Stimulated activated CD4-positive, alpha-beta T cell treated with anti-CD3 and anti-CD28 coated beads, TNF-alpha, amount 100 ng/mL, for 4 hours (primary cell): ENCODE measurements around the gene E2F1.
"Not testable (repeated sequence)": the region's sequence is repeated elsewhere in the genome, so short reads cannot be mapped to it uniquely, and the experiment has no call there.

ENCODE experiments used
- DNase-seq, 3 experiments: peaks; one replicate each; pipeline ENCODE4 v3.0.0-alpha.2; 2020; ENCODE audit warnings: low read depth in 3 of 3

E2F1 gene

DNA sequence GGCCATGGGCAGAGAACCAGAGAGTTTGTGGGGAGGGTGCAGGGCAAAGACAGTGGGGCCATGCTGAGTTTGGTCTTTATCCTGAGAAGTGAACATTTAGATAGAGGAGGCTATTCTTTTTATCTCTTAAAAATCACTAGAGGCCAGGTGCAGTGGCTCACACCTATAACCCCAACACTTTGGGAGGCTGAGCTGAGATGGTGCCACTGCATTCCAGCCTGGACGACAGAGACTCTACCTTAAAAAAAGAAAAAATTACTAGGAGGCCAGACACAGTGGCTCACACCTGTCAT is 25.2 kb upstream of the E2F1 start:
- DNase-seq, result no peak

DNA sequence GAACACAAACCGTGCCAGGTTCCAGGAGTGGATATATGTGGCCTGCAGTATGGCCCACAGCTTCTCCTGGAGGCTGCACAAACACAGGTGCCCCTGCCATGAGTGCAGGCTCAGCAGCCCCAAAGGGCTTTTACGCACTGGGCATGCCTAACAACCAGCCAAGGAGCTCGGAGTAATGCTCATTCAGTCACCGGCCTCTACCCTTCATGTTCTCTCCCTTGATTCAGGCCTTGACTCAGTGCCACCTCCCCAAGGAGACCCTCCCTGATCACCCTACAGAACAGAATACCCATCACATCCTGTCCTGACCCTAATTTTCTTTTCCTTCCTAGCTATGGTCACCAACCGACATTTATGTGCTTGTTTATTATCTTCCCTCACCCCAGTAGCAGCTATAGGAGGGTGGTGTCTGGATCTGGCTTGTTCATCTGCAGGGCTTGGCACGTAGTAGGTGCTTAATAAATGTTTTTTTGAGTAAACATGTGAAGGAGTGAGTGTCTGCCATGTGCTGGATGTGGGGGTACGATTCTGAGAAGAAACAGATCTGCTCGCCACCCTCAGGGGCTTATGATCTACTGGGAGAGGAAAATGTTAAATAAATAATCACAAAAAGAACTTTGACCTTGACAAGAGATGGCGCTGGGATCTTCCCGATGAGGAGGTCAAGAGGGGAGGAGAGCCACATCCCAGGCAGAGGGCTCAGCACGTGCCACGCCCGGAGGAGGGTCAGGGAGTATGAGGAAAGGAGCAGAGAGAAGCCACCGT is 24.7 kb upstream of the E2F1 start:
- DNase-seq, result no peak

DNA sequence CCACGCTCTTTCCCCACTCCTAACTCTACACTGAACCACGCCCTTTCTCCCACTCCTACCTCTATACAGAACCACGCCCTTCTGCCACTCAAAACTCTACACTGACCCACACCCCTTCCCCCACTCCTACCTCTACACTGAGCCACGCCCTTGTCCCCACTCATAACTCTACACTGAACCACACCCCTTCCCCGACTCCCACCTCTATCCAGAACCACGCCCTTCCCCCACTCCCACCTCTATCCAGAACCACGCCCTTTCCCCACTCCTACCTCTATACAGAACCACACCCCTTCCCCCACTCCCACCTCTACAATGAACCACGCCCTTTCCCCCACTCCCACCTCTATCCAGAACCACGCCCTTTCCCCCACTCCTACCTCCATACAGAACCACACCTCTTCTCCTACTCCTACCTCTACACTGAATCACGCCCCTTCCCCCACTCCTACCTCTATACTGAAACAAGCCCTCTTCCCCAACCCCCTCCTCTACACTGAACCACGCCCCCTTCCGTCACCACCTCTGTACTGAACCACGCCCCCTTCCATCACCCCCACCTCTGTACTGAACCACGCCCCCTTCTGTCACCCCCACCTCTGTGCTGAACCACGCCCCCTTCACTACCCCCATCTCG is 23.8 kb upstream of the E2F1 start:
- DNase-seq, result no peak

DNA sequence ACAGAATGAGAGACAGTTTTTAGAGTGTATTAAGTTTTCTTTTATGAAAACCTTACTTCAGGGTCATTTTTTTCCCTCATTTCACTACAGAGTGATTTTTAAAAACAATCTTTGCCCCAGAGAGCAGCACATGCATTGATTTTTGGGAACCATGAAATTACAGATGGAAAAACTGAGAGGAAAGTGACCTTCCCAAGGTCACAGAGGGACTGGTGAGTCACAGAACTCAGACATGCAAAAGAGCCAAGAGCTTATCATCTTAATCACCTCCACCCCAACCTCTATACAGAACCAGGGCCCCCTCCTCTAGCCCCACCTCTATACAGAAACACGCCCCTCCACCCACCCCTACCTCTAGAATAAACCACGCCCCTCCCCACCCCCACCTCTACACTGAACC is 23.2 kb upstream of the E2F1 start:
- no peak for DNase-seq

DNA sequence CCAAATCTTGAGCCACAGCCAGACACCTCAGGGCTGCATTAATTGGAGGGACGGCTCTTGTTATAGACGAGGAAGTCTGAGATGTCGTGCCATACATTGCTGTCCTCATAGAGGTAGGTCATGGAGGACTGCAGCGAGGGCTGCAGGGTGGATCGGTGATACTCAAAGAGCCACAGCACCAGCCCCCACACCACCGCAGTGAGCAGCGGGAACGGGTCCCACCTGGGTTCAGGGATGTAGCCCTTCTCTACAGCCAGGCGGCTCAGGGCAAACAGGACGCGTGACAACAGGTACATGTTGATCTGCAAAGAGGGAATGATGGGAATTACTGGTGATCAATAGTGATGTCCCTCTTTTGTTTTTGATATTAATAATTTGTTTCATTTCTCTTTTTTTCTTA is 21.5 kb upstream of the E2F1 start:
- no peak for DNase-seq

DNA sequence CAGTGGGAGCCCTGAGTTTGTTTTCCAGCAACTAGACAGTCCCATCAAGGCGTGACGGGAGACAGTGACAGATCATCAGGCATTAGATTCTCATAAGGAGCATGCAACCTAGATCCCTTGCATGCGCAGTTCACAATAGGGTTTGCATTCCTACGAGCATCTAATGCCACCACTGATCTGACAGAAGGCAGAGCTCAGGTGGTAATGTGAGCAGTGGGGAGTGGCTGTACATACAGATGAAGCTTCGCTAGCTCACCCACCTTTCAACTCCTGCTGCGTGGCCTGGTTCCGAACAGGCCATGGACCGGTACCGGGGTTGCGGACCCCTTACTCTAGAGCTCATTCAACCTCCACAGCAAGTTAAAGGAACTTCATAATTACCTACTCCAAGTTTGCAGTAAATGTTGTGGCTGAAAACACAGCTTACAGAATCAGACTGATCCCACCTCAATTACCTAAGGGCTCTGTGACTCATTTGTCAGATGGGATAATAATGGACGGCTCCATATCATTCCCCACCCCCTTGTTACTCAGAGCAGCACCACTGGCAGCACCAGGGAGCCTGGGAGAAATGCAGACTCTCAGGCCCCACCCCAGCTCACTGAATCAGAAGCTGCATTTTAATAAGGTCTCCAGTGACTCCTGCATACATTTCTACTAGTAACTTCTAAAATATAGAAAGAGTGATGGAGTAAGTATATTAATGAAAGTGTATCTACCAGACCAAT is 18.2 kb upstream of the E2F1 start:
- no peak for DNase-seq

DNA sequence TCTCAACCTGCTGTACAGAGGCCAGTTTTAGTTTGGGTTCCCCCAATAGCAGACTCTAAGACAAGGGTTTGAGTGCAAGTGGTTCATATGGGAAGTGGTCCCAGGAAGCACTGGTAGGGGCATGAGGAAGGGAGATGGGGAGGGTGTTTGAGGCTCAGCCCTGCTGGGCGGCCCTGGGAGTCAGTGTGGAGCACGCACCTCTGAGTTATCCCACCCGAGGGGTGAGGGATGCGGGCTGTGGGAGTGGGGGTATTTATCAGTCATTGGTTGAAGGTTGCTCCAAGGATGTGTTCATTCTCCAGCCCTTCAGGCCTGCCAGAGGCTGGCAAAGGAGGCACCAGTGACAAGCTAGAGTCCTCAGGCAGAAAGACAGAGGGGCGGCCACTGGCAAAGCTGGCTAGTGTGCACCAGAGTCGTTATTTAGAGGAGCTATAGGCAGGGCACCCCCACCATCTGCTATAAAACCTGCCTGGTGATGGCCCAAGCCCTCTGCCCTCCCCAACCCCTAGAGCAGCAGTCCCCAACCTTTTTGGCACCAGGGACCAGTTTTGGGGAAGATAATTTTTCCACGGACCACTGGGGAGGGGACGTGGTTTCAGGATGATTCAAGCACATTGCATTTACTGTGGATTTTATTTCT is 17.4 kb upstream of the E2F1 start:
- DNase-seq, result no peak

DNA sequence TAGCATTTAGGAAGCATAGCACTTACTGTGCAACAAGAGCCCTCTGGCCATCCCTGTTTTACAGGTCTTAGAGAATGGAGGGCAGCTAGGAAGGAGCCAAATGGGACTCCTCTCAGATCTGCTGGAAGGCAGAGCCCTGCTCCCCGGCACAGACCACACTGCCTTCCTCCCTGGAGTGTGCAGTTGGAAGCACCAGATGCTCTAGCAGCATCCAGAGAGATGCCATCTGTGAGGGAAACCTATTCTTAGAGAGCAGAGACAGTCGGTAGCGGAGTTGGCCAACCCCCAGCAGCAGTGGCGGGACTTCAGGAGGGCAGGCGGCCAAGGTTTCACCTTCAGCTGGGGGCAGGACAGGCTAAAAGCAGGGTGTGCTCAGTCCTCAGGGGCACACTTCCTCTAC is 16.7 kb upstream of the E2F1 start:
- no peak for DNase-seq

DNA sequence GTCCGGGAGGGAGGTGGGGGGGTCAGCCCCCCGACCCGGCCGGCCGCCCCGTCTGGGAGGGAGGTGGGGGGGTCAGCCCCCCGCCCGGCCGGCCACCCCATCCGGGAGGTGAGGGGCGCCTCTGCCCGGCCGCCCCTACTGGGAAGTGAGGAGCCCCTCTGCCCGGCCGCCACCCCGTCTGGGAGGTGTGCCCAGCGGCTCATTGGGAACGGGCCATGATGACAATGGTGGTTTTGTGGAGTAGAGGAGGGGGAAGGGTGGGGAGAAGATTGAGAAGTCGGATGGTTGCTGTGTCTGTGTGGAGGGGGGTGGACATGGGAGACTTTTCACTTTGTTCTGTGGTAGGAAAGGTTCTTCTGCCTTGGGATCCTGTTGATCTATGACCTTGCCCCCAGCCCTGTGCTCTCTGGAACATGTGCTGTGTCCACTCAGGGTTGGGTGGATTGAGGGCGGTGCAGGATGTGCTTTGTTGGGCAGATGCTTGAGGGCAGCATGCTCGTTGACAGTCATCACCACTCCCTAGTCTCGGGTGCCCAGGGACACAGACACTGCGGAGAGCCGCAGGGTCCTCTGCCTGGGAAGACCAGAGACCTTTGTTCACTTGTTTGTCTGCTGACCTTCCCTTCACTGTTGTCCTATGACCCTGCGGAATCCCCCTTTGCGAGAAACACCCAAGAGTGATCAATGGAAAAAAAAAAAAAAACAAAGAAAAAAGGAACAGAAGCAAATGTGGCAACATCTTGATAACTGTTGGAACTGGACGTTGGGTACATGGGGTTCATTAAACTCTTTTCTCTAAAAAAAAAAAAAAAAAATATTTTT is 15.7 kb upstream of the E2F1 start:
- no peak for DNase-seq

DNA sequence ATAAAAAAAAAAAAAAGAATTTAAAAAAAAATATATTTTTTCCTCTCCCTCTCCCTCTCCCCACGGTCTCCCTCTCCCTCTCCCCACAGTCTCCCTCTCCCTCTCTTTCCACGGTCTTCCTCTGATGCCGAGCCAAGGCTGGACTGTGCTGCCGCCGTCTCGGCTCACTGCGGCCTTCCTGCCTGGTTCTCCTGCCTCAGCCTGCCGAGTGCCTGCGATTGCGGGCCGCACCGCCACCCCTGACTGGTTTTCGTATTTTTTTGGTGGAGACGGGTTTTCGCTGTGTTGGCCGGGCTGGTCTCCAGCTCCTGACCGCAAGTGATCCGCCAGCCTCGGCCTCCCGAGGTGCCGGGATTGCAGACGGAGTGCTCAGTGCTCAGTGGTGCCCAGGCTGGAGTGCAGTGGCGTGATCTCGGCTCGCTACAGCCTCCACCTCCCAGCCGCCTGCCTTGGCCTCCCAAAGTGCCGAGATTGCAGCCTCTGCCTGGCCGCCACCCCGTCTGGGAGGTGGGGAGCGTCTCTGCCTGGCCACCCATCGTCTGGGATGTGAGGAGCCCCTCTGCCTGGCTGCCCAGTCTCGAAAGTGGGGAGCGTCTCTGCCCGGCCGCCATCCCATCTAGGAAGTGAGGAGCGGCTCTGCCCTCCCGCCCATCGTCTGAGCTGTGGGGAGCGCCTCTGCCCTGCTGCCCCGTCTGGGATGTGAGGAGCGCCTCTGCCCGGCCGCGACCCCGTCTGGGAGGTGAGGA is 14.7 kb upstream of the E2F1 start:
- not testable (repeated sequence) for DNase-seq

DNA sequence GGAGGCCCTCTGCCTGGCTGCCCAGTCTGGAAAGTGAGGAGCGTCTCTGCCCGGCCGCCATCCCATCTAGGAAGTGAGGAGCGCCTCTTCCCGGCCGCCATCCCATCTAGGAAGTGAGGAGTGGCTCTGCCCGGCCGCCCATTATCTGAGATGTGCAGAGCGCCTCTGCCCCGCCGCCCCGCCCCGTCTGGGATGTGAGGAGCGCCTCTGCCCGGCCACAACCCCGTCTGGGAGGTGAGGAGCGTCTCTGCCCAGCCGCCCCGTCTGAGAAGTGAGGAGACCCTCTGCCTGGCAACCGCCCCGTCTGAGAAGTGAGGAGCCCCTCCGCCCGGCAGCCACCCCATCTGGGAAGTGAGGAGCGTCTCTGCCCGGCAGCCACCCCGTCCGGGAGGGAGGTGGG is 12.8 kb upstream of the E2F1 start:
- DNase-seq, result not testable (repeated sequence)

DNA sequence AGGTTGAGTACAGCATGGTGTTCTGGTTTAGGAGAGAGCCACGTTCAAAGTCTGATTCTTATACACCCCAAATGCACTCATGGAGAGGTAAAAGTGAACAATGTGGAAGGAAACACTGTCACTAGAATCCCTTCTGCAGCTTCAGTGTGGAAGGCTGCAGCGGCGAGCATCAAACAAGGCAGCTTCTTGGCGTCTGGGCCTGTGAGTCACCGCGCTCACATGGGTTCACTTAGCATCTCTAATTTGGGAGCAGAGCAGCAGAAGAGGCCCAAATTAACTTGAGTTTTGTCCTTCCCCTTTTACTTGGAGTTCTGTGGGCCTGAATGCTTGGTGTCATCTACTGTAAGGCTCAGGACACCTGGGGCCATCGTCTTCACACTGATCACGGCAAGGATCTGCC is 10.9 kb upstream of the E2F1 start:
- no peak for DNase-seq

DNA sequence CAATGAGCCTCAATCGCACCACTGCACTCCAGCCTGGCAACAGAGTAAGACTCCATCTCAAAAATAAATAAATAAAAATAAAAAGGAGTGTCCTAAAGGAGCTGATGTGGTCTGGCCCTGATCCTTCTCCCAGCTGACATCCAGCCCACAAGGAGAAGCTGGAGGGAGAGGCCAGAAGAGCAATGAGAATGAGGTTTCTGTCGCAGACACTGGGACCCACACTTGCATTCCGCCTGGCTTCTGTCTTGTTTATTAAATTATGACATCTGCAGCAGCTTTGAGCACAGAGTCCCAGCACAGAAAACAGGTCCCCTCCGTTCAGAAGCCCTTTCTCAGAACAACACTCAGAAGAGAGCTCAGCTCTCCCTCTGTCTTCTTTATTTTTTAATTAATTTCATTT is 10.3 kb upstream of the E2F1 start:
- no peak for DNase-seq

DNA sequence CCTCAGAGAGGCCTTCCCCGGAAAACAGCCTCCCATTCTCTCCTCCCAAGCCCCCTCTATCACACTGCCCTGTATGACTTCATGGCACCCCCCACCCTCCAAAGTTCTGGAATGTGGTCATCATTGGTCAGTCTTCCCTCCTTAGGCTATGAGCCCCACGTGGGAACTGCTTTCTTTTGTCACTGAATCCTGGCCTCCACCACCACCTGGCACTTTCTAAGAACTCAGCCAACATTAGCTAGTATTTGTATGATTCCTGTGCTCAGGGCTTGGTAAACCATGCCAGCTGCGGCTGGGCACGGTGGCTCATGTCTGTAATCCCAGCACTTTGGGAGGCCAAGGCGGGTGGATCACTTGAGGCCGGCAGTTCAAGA is 8.4 kb upstream of the E2F1 start:
- no peak for DNase-seq

DNA sequence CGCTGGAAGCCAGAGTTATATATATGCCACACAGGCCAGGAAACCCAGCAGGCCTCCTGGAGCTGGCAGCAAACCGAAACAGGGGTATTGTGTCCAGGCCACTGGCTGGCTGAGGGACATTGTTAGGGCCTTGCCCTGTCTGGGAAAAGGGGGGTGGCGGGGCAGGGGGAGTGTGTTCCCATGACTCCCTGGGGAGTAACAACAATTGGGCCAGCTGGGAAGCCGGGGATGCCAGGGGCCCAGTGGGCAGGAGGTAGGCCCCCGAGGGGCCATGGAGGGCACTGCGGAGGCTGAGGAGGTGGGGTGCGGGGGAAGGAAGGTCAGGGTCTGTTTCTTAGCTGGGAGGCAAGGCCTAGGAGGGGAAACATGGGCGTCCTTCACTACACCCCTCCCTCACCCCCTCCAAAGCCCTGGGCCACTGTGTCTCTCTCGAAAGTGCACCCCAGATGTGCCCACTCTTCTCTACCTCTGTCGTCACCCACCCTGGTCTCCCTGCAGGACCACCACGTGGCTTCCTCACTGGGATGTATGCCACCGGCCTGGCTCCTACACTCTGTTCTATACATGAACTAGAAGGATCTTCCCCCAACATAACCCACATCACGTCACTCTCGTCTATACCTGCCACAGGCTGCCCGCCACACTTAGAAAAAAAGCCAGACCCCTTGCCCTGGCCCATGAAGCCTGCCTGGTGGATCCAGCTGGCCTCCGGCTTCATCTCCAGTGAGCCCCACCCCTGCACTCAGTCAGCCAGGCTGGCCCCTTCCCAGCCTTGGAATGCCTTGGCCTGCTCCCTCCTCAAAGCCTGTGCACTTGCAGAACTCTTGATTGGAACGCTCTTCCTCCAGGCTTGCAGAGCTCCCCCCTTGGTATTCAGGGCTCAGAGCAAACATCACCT is 7.8 kb upstream of the E2F1 start:
- no peak for DNase-seq

DNA sequence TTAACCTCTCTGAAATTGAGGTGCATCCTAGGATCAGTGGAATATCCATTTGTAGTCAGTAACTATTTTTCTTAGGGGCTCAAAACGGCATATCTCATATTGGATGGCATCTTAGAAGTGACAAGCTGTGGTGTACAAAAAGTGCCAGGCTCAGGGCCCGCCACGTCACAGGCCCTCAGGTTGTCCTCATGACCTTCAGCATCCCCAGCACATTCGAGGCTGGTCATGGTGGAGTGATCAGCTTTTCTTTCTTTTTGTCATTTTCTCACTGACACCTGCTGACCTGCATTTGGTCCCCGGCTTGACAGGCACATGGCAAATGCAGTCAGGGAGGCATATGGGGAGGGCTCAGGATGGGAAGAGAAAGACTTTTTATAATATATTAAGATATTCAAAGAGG is 7.1 kb upstream of the E2F1 start:
- no peak for DNase-seq

DNA sequence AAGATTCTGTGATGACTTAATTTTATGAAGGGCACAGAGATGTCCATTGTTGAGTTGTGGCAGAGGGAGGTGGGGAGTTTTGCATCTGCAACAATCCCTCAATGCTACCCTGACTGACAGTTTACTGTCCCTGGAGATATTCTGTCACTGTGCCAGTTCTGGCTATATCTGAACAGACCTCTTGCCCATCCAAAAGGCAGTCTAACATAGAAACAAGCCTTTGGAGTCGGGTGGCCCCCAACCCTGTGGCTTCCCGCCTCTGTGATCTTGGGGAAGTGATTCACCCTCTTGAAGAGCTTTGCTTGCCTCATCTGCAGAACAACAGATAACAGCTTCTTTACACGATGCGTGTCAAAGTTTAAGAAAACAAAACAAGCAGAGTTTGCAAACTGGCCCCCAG is 3.8 kb upstream of the E2F1 start:
- no peak for DNase-seq

DNA sequence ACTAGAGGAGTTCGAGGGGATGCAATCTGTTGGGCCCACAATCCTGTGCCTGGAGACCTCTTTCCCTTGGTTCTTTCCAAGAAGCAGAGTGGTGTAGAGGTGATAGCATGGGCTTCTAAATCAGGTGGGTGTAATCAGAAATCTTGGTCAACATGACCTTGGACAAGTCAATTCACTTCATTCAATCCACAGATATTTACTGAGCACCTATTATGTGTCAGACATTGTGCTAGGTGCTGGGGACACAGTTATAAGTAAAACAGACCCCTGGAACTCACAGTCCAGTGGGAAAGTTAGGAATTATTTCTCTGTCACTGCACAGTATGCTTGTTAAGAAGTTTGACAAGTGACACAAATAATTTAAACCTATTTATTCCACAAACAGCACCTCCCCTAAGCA is 3.3 kb upstream of the E2F1 start:
- no peak for DNase-seq

DNA sequence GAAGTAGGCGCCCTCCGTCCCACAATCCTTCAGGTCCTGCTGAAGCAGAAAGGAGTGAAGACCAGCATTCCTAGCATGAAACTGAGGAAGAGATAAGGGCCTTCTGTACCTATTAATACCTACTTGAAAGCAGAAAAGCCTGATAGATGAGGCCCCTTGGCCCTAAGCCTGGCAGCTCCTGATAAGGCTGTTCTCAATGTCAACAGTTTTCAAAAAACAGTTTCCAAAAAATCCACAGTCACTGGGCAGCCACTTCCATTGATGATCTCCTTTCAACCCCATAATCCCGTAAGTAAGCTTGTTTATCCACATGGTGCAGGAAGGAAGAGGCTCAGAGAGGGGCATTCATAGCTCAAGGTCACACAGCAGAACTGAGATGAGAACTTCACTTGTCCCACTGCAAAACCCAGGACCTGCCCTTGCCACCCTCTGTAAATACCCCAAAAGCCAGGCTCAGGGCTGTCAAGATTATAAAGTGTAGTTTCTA is 2.8 kb upstream of the E2F1 start:
- no peak for DNase-seq
